GM23338 (cell line): ENCODE results near the gene RAB3GAP1. TPM values are rescaled to one million over a fixed set of nuclear protein-coding genes. Genes with fewer than 3 reads are reported as not detected.

ENCODE experiments used
- ATAC-seq: fragments of 200-7000 bp; cut with Tn5 transposase; 3 replicates; pipeline ENCODE4 v1.9.1; 2020
- DNase-seq: peaks from one replicate; pipeline ENCODE4 v3.0.0-alpha.2; 2015; ENCODE audit warnings: low spot score
- H2AFZ ChIP-seq: fragments of 200-600 bp; sonication (generic); 2 replicates; pipeline ENCODE4 v1.8.0; 2016; ENCODE audit warnings: antibody characterized with exemption, mild to moderate bottlenecking, moderate library complexity
- H3F3A ChIP-seq: fragments of 200-600 bp; sonication (generic); replicated peaks from 2 replicates; pipeline ENCODE4 v1.8.0; 2017; ENCODE audit warnings: antibody characterized with exemption, mixed run types, low read depth
- H3K27ac ChIP-seq: fragments of 200-600 bp; sonication (generic); 2 replicates; pipeline ENCODE4 v1.6.1; 2016; ENCODE audit warnings: low read depth
- H3K27me3 ChIP-seq: fragments of 200-600 bp; sonication (generic); 2 replicates; pipeline ENCODE4 v1.8.0; 2016; ENCODE audit warnings: mild to moderate bottlenecking, mixed run types, moderate library complexity; ENCODE audit not compliant: insufficient read depth
- H3K36me3 ChIP-seq: fragments of 200-600 bp; sonication (generic); 2 replicates; pipeline ENCODE4 v1.8.0; 2016; ENCODE audit warnings: mild to moderate bottlenecking; ENCODE audit not compliant: insufficient read depth
- H3K4me1 ChIP-seq: fragments of 200-600 bp; sonication (generic); 2 replicates; pipeline ENCODE4 v1.8.0; 2016; ENCODE audit warnings: mild to moderate bottlenecking, moderate library complexity; ENCODE audit not compliant: insufficient read depth
- H3K4me2 ChIP-seq: fragments of 200-600 bp; sonication (generic); 2 replicates; pipeline ENCODE4 v1.7.1; 2017; ENCODE audit warnings: mixed run types
- H3K4me3 ChIP-seq: fragments of 200-600 bp; sonication (generic); 2 replicates; pipeline ENCODE4 v1.6.1; 2016; ENCODE audit warnings: mixed run types
- H3K79me2 ChIP-seq: fragments of 200-600 bp; sonication (generic); replicated peaks from 2 replicates; pipeline ENCODE4 v1.8.0; 2017; ENCODE audit warnings: mild to moderate bottlenecking; ENCODE audit not compliant: insufficient read depth
- H3K9me2 ChIP-seq: fragments of 200-600 bp; sonication (generic); 2 replicates; pipeline ENCODE4 v1.8.0; 2017; ENCODE audit not compliant: insufficient read depth
- H4K20me1 ChIP-seq: fragments of 200-600 bp; sonication (generic); replicated peaks from 2 replicates; pipeline ENCODE4 v1.8.0; 2017; ENCODE audit warnings: mild to moderate bottlenecking; ENCODE audit not compliant: insufficient read depth
- H3K27ac Mint-ChIP-seq: 2 replicates; pipeline ENCODE4 v1.8.0; 2020; ENCODE audit warnings: inconsistent platforms, mild to moderate bottlenecking, moderate library complexity, mixed read lengths
- H3K27me3 Mint-ChIP-seq: 3 replicates; pipeline ENCODE4 v1.8.0; 2022; ENCODE audit warnings: low read depth, mild to moderate bottlenecking, moderate library complexity, mixed read lengths, inconsistent platforms; ENCODE audit not compliant: insufficient read depth, poor library complexity
- H3K36me3 Mint-ChIP-seq: 3 replicates; pipeline ENCODE4 v1.8.0; 2021; ENCODE audit warnings: low read depth, mild to moderate bottlenecking, inconsistent platforms, moderate library complexity, mixed read lengths
- H3K4me1 Mint-ChIP-seq: 3 replicates; pipeline ENCODE4 v1.8.0; 2020; ENCODE audit warnings: mild to moderate bottlenecking, inconsistent platforms, mixed read lengths
- H3K4me3 Mint-ChIP-seq: 3 replicates; pipeline ENCODE4 v1.8.0; 2021; ENCODE audit warnings: moderate library complexity, mild to moderate bottlenecking, inconsistent platforms, mixed read lengths
- H3K9me3 Mint-ChIP-seq: 3 replicates; pipeline ENCODE4 v1.8.0; 2020; ENCODE audit warnings: moderate library complexity, mild to moderate bottlenecking, inconsistent platforms, mixed read lengths
- CREB1 ChIP-seq: fragments of 250-450 bp; sonication (Bioruptor Pico); IDR thresholded peaks from 2 replicates; pipeline ENCODE4 v1.5.0; 2020; ENCODE audit warnings: low read depth, mild to moderate bottlenecking, moderate library complexity
- EZH2 ChIP-seq: fragments of 200-600 bp; sonication (generic); IDR thresholded peaks from one replicate; pipeline ENCODE4 v1.8.0; 2017; ENCODE audit warnings: antibody characterized with exemption, mild to moderate bottlenecking, low read depth; ENCODE audit not compliant: unreplicated experiment
- EZH2phosphoT487 ChIP-seq: fragments of 200-600 bp; sonication (generic); IDR thresholded peaks from one replicate; pipeline ENCODE4 v1.8.1; 2018; ENCODE audit warnings: antibody characterized with exemption; ENCODE audit not compliant: unreplicated experiment
- NANOG ChIP-seq: IDR thresholded peaks from 2 replicates; pipeline ENCODE4 v1.6.1; 2016; ENCODE audit warnings: antibody characterized with exemption, borderline replicate concordance
- POLR2AphosphoS5 ChIP-seq: IDR thresholded peaks from 2 replicates; pipeline ENCODE4 v1.6.1; 2016; ENCODE audit warnings: antibody characterized with exemption, low read depth
- REST ChIP-seq: IDR thresholded peaks from one replicate; pipeline ENCODE4 v1.6.1; 2018; ENCODE audit warnings: antibody characterized with exemption; ENCODE audit not compliant: unreplicated experiment
- STAT1 ChIP-seq: IDR thresholded peaks from one replicate; pipeline ENCODE4 v1.6.1; 2016; ENCODE audit warnings: antibody characterized with exemption; ENCODE audit not compliant: unreplicated experiment
- ZNF331 ChIP-seq: fragments of 250-450 bp; sonication (Bioruptor Pico); IDR thresholded peaks from 2 replicates; pipeline ENCODE4 v1.5.0; 2020; ENCODE audit warnings: low read depth, mild to moderate bottlenecking, moderate library complexity
- ZNF462 ChIP-seq: fragments of 250-450 bp; sonication (Bioruptor Pico); IDR thresholded peaks from 2 replicates; pipeline ENCODE4 v1.5.0; 2020; ENCODE audit warnings: mild to moderate bottlenecking, moderate library complexity
- polyA plus RNA-seq: library from polyadenylated mRNA; unstranded; fragments of >200 nt; fragmentation: Nextera tagmentation; extraction: Ambion mirVana; gene quantifications from 2 replicates; pipeline ENCODE4 v1.2.1, GENCODE V29; 2016
- total RNA-seq: library from RNA; depleted of rRNA; stranded (reverse); fragments of >200 nt; shearing (Covaris generic); gene quantifications from 2 replicates; pipeline ENCODE4 v1.2.3, GENCODE V29; 2014

Gene RAB3GAP1
- total and polyA plus RNA-seq, 2 experiments from 2014 or later, result 22.5 to 40.4 TPM

GRCh38 chr2:135113322-135113721, 61.2 kb downstream of the RAB3GAP1 start:
- H3K4me1 Mint-ChIP-seq, result no peaks in the 10 kb centered on the region
- H3K4me3 ChIP-seq, result no peak overlapping the region
- peaks cover 16% of the 10 kb centered on the region for H3K36me3 Mint-ChIP-seq
- ATAC-seq (no peak), DNase-seq (no peak)
- no peak overlapping the region for H3K27ac ChIP-seq
- no peaks in the 10 kb centered on the region for H3F3A ChIP-seq
- no peak for TF ChIP-seq ZNF331 (CRISPR knock-in tag)
- no peak for TF ChIP-seq EZH2phosphoT487
- no peak for TF ChIP-seq REST
- no peak for TF ChIP-seq CREB1 (CRISPR knock-in tag)
- no peak for TF ChIP-seq EZH2
- no peak for TF ChIP-seq STAT1
- peaks cover 4% of the 10 kb centered on the region; the same call in 2 of the 3 replicates for H3K9me3 Mint-ChIP-seq
- H3K4me1 ChIP-seq, result no peaks in the 10 kb centered on the region
- no peaks in the 10 kb centered on the region for H3K36me3 ChIP-seq
- H3K79me2 ChIP-seq, result no peaks in the 10 kb centered on the region
- no peak overlapping the region for H3K4me3 Mint-ChIP-seq
- H3K27me3 ChIP-seq, result no peaks in the 10 kb centered on the region
- no peak overlapping the region for H3K27ac Mint-ChIP-seq
- H3K9me2 ChIP-seq, result no peaks in the 10 kb centered on the region
- no peak overlapping the region for H2AFZ ChIP-seq
- H3K4me2 ChIP-seq, result no peak overlapping the region
- peaks cover 7% of the 10 kb centered on the region for H3K27me3 Mint-ChIP-seq
- H4K20me1 ChIP-seq, result no peaks in the 10 kb centered on the region

- H3K27ac ChIP-seq, result no peak overlapping the region
- Mint-ChIP-seq H3K4me1 (no peaks in the 10 kb centered on the region), H3K9me3 (peaks cover 4% of the 10 kb centered on the region; the same call in 2 of the 3 replicates), H3K27ac (no peak overlapping the region), H3K4me3 (no peak overlapping the region), H3K36me3 (peaks cover 7% of the 10 kb centered on the region; the same call in 1 of the 3 replicates), H3K27me3 (peaks cover 4% of the 10 kb centered on the region)
- H3K79me2 ChIP-seq, result no peaks in the 10 kb centered on the region
- no peak overlapping the region for H3K4me2 ChIP-seq
- no peak overlapping the region for H3K4me3 ChIP-seq
- no peaks in the 10 kb centered on the region for H3K4me1 ChIP-seq
- H2AFZ ChIP-seq, result no peak overlapping the region
- no peaks in the 10 kb centered on the region for H3F3A ChIP-seq
- H3K36me3 ChIP-seq, result no peaks in the 10 kb centered on the region; the same call in 1 of the 2 replicates
- no peaks in the 10 kb centered on the region for H3K9me2 ChIP-seq
- H3K27me3 ChIP-seq, result no peaks in the 10 kb centered on the region
- DNase-seq (no peak), ATAC-seq (no peak)
- H4K20me1 ChIP-seq, result no peaks in the 10 kb centered on the region
- no peak for TF ChIP-seq STAT1
- no peak for TF ChIP-seq NANOG
- TF ChIP-seq ZNF462 (CRISPR knock-in tag), result no peak
- no peak for TF ChIP-seq POLR2AphosphoS5
- TF ChIP-seq EZH2phosphoT487, result no peak
- no peak for TF ChIP-seq REST
Observed at GRCh38 chr2:135119582-135119981, 67.5 kb downstream of the RAB3GAP1 start.
